HG03135 (cell line): ENCODE measurements around the gene CNNM2.
A peak's percentile ranks its signal among the peaks of the same experiment; 100 is the strongest.

ENCODE experiments used
- ATAC-seq: cut with Tn5 transposase; IDR thresholded peaks from one replicate; pipeline ENCODE4 v1.9.1; 2021; ENCODE audit warnings: mild to moderate bottlenecking, moderate library complexity; ENCODE audit not compliant: unreplicated experiment

The CNNM2 gene

DNA sequence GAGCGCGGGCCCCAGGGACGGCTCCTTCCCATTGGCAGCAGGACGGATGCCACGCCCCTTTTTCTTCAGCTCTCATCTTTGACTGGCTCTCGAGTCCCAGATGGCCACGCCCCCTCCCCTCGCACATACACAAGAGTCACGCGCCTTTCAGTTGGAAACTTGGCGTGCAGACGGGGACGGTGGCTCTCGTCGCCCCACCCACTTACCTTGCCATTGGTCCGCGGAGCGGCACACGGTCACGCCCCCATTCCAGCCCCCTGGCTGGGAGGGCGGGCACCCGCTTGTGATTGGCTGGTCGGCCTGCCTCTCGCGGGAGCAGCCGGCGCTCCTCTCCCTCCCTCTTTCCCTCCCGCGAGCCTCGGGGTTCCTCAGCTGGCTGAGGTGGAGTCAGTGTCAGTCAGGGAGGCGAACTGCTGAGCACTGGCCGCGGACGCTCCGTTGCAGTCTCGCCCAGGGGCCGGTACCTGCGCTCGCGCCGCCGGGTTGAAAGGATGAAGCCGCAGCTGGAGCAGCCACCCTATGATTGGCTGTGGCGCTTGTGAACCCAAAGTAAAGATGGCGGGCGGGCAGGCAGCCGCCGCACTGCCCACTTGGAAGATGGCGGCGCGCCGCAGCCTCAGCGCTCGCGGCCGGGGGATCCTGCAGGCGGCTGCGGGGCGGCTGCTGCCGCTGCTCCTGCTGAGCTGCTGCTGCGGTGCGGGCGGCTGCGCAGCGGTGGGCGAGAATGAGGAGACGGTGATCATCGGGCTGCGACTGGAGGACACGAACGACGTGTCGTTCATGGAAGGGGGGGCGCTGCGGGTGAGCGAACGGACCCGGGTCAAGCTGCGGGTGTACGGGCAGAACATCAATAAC, at the start of gene CNNM2:
Gene CNNM2 (plus strand): TSS at position 333 of the 855 bp plus-strand sequence. CDS start 187 bp downstream, at position 520.
- ATAC-seq, result peak; percentile 91

DNA sequence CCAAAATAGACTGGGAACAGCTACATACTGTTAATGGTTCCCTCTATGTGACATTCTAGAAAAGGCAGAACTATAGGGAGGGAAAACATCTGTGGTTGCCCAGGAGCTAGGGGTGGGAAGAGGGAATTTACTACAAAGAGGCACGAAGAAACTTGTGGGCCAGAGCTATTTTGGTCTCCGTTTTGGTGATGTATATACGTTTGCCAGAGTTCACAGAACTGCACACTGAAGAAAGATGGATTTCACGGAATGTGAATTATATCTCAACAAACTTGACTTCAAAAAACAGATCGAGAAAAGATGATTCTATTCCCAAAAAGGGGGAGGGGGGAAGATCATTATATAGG, 49.2 kb upstream of the CNNM2 start:
- no peak for ATAC-seq

DNA sequence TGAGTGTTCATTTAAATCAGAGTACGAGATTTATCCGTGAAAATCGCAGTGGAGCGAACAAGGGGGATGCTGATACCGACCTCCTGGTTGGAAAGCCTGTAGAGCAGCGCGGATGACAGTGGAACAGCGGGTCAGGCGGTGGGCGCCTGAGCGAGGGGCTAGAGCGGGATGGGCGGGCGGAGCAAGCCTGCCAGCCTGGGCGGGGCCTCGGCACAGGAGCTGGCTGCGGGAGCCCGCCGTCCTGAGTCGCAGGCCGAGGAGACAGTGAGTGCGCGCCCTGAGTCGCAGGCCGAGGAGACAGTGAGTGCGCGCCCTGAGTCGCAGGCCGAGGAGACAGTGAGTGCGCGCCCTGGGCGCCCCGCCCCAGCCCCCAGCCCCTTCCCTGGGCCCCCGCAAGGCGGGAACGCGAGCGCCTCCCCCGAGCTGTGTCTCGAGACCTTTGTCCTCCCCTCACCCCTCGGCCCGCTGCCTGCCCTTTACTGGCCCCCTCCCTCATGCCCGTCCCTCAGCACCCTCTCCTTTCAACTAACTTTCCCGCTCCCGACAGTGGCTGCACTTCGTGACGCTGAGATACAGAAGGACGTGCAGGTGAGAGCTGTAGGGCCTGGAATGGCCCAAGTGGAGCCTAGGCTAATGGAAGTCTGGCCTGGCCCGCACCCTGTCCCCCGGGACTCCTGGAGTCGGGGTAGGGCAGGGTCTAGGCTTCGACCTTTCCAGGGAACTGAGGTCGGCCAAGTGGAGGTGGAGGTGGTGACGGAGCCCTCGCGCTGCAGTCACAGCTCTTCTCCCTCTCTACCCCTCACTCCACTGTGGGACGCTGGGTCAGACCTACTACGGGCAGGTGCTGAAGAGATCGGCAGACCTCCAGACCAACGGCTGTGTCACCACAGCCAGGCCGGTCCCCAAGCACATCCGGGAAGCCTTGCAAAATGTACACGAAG, 48.6 kb upstream of the CNNM2 start, which contains the start of gene AS3MT:
Gene AS3MT (plus strand): TSS at position 213 of the 941 bp plus-strand sequence. CDS start 123 bp downstream, at position 336.
- no peak for ATAC-seq

DNA sequence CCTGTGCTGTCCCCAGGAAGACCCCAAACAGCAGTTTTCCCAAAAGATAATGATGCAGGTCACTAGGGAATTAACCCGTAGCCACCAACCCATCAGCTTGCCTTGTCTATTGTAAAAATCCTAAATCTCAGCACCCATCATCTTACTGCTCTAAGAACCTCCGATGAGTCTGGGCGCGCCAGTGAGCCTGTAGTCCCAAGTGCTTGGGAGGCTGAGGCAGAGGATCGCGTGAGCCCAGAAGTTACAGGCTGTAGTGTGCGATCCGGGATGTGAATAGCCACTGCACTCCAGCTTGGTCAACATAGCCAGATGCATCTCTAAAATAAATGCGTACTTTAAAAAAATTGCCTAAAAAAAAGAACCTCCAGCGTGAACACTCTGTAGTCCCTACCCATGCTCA, 47.9 kb upstream of the CNNM2 start:
- no peak for ATAC-seq

DNA sequence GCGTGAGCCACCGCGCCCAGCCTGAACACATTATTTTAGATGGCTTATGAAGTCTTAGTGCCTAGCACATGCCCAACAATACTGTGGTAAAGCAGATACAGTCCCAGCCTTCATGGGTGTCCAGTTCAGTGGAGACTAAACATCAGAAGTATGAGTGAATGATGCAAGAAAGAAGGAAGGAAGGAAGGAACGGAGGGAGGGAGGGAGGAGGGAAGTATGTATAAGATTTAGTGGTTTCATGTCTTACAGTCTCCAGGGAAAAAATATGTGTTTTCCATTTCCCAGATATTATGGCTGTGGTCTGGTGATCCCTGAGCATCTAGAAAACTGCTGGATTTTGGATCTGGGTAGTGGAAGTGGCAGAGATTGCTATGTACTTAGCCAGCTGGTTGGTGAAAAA, 45.9 kb upstream of the CNNM2 start:
- no peak for ATAC-seq

DNA sequence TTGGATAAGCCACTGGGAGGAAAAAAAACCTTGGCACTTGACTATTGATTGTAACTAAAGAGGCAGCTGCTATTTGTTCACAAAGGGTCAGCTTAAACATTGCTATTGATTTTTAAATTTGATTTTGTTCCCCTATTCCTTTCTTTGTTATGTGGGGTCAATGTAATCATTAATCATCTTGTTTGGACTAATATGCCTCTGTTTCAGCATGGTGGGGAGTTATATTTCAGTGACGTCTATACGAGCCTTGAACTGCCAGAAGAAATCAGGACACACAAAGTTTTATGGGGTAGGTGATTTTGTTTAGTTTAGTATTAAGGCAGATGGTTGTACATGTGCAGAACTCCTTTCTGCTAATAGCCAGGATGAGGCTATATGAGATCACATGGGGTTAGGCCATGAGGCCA, 41.3 kb upstream of the CNNM2 start:
- no peak for ATAC-seq

DNA sequence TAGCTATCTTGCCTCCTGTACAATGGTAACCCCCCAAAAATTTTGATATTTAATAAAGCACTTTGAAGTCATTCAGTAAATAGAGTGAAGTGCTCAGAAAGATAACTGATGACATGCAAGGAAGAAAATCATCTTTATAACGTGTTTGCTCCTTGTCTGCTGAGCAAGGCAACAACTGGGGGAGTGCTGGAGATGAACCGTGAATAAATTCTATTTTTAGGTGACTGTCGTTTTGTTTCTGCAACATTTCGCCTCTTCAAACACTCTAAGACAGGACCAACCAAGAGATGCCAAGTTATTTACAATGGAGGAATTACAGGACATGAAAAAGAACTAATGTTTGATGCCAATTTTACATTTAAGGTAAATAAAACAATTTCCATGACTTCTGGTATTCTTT, 39.5 kb upstream of the CNNM2 start:
- ATAC-seq, result no peak

DNA sequence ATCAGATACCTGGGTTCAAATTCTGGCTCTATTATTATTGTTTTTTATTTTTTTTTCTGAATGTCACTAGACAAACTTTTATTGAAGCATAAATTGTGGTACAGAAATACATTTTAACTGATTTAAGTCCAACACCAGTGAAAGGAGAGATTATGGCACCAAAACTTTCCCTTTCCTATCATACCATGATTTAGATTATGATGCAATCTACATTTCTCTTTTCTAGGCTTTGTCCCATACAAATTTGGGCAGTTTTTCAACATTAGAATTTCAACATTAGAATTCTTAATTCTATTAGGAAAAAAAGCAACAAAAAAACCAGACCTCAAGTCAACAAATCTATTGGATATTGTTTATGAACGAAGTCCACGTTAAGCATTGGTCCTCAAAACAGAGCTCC, 37.8 kb upstream of the CNNM2 start:
- no peak for ATAC-seq

DNA sequence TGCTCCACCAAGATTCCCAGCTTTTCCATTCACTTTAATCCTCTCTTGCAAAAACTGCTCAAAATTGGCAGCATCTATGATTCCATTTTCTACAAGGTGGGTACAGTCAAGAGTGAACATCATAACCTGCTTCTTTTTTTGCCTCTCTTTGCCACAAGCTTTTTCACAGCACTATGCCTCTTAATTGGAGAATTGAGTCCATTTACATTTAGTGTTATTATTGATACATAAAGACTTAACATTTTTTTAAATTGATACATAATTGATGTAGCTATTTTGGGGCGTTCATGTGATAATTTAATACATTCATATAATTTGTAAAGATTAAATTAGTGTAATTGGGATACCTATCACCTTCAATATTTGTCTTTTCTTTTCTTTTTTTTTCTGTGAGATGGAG, 30.0 kb upstream of the CNNM2 start:
- ATAC-seq, result no peak

DNA sequence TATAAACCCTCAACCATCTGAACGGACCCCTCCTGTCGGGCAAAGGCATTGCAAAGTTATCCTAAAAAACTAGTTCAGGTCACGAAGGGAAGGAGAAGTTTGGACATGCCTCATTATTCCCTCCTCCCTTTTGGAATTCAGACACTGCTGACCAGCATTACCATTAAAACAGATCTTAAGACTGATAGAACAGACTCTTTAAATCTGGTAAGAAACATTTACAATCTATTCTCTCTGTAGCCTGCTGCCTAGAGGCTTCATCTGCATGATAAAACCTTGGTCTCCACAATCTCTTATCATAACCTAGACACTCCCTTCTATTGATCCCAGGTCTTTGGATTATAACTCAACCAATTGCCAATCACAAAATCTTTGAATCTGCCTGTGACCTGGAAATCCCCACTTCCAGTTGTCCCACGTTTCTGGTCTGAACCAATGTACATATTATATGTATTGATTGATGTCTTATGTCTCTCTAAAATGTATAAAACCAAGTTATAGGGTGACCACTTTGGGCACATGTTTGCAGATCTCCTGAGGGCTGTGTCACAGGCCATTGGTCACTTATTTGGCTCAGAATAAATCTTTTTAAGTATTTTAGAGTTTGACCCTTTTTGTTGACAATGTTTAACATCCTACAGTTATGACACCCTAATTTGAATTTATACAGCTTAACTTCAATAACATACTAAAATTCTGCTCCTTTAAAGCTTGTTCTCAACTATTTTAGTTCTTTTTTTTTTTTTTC, 23.5 kb upstream of the CNNM2 start:
- ATAC-seq, result no peak

DNA sequence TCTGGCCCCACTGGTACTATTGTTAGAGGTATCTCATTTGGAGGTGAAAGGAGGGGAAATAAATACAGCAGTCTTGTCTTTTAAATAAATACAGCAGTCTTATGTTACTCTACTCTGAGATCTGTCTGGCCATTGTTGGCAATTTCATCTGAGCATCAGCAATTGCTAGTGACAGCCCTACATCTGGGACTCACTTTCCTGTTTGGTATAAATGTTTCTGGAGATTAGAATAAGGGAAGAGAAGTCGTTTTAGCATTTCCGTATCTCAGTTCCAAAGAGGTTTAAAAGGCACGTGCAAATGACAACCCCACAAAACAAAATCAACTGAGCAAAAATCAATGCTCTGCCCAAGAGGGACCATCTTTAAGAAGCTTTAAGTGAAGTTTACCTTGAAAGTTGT, 18.1 kb upstream of the CNNM2 start:
- ATAC-seq, result no peak

DNA sequence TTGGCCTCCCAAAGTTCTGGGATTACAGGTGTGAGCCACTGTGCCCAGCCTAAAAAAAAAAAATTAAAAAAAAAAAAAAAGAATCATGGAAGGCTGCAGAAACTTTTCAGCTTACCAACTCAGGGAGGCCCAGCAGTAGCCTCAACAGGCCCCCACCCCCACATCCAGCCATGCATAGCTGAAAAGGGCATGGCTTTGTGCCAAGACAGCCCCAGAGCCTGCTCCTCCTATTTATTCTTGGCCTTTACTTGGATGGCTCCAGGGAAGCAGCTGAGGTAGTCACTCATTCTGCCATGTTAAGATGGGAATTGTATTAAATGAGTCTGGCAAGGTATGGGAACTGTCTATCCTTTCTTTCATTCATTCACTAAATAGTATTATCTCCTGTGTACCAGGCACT, 13.7 kb upstream of the CNNM2 start:
- ATAC-seq, result no peak

DNA sequence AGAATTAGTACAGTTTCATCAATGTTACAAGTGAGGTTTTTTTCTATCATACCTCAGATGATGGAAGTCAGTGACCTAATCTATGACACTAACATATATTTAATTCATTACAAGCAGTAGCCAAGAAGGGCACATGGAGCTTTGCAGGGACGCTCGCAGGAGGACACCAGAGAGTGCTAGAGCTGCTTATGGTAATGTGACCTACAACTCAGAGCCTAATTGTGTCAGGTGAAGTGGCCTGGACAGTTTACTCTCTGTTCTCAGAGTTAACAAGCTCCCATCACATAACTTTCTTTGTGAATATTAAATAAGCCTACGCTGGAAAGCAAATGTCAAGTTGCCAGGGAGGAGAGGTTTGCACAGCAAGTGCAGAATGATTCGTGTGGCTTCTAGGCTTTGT, 11.6 kb upstream of the CNNM2 start:
- ATAC-seq, result no peak

DNA sequence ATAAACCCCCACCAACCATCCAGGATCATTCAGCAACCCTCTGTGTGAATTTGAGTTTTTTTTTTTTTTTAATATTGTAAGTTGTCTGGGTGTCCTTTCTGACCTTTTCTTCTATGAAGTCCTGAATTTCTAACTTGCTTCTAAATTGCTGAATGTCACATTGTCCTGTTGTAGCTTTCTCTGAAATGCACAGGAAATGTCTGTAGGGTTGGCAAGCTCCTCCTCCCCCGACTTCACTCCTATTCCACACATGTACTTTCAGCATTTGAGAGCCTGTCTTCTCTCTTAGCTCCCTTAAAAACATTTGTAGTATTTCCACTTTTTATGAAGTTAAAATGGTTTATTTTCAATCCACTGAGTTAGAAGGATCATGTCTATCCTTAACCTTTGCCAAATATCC, 3.3 kb upstream of the CNNM2 start:
- ATAC-seq, result no peak

DNA sequence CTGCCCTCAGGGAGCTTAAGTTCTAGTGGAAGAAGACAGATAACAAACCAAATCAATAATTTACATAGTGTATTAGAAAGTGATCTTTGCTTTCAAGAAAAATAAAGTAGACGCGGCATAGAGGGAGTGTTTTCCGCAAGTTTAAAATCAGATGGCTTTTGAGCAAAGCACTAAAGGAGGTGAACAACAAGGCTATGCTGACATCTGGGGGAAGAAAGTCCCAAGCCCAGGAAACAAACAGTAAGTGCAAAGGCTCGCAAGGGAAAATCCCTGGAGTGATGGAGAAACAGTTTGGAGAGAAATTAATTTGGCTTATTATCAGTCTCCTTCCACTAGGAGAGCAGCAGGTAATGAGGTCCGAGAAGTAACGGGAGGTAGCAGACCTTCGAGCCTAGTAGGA, 1.9 kb upstream of the CNNM2 start:
- no peak for ATAC-seq

DNA sequence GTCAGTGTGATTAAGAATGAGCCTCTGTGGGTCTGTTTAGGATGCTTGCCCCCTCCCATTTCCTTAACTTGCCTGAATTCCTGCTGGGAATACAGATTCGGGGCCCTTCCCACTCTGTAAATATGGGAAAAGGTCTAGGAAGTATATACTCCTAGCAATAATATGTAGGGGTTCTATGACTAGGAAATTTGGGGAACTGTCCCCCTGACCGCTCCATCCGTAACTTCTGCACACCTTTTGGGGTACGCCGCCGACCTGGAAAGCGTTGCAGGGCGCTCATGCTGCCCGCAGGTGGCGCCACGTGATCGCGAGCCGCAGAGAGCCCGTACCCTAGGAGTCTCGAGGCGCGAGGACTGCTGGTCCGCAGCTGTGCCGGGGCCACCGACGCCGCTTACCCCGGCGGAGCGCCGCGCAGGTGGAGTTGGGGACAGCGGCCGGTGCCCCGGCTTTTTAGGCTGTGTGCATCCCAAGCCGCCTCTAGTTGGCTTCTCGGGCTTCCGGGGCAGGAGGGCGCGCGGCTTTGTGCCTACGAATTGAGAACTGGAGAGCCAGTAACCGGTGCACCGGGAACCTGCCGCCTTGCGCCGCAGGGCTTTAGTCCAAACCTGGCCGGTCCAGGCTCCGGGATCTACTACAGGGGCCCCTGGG, 656 bp upstream of the CNNM2 start:
- ATAC-seq, result peak; percentile 35

DNA sequence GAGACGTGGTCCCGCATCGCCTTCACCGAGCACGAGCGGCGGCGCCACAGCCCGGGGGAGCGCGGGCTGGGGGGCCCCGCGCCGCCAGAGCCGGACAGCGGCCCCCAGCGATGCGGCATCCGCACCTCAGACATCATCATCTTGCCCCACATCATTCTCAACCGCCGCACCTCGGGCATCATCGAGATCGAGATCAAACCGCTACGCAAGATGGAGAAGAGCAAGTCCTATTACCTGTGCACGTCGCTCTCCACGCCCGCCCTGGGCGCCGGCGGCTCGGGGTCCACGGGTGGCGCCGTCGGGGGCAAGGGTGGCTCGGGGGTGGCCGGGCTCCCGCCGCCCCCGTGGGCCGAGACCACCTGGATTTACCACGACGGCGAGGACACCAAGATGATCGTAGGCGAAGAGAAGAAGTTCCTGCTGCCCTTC, 737 bp downstream of the CNNM2 start:
- ATAC-seq, result no peak

DNA sequence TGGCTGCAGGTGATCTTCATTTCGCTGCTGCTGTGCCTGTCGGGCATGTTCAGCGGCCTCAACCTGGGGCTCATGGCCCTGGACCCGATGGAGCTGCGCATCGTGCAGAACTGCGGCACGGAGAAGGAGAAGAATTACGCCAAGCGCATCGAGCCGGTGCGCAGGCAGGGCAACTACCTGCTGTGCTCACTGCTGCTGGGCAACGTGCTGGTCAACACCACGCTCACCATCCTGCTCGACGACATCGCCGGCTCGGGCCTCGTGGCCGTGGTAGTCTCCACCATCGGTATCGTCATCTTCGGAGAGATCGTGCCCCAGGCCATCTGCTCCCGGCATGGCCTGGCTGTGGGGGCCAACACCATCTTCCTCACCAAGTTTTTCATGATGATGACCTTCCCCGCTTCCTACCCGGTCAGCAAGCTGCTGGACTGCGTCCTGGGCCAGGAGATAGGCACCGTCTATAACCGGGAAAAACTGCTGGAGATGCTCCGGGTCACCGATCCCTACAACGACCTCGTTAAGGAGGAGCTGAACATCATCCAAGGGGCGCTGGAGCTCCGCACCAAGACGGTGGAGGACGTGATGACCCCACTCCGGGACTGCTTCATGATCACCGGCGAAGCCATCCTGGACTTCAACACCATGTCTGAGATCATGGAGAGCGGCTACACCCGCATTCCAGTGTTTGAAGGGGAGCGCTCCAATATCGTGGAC, 1.3 kb downstream of the CNNM2 start:
- no peak for ATAC-seq

DNA sequence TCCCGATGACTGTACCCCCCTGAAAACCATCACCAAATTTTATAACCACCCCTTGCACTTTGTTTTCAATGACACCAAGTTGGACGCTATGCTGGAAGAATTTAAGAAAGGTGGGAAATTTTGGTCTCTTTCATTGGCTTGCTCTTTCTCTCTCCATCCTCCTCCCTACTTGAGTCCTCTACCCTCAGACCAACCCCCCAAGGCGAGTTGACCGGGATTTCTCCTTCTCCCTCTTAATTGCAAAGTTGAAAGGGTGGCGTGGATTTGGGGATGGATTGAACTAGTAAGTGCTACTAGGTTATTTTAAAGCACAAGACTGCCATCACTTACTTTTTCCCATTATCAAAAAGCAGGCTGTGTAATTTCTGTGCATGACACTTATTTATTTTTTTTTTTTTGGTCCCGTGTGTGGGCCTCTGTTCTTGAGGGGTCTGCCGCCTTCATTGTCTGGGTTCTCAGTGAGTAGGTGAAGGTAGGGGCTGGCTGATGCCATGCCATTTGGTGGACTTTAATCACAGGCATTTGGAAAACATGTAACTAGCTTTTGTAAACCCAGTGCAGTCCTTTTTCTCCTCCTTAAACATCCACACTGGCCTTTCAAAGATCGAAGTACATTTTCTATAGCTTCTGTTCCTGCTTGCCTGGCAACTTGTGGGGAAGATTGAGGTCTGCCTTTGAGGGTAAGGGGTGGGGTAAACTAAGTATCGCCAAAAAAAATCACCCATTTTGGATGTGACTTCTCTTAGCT, 2.1 kb downstream of the CNNM2 start:
- ATAC-seq, result no peak
